Neural cell (in vitro differentiated cells): ENCODE results near the gene NXNL1. TPM values are rescaled to one million over a fixed set of nuclear protein-coding genes. Genes with fewer than 3 reads are reported as not detected.

Experiments
- H2AFZ ChIP-seq: fragments of 200-600, 300-800 bp; sonication (generic), shearing (Covaris generic); 2 replicates; pipeline ENCODE4 v1.6.0; 2014; ENCODE audit warnings: low read depth, mild to moderate bottlenecking, antibody characterized with exemption, low read length, moderate library complexity
- H3F3A ChIP-seq: fragments of 200-600 bp; shearing (Covaris generic); 2 replicates; pipeline ENCODE4 v1.6.1; 2016; ENCODE audit warnings: mild to moderate bottlenecking, moderate library complexity, mixed read lengths, antibody characterized with exemption, low read length; ENCODE audit not compliant: insufficient read depth, poor library complexity, severe bottlenecking
- H3K27ac ChIP-seq: fragments of 200-600, 300-800 bp; sonication (generic), shearing (Covaris generic); 2 replicates; pipeline ENCODE4 v1.5.1; 2014; ENCODE audit warnings: mild to moderate bottlenecking, low read length, moderate library complexity
- H3K27me3 ChIP-seq: fragments of 300-800, 200-600 bp; sonication (generic), shearing (Covaris generic); 2 replicates; pipeline ENCODE4 v1.6.0; 2014; ENCODE audit warnings: mild to moderate bottlenecking, low read depth, low read length, moderate library complexity; ENCODE audit not compliant: insufficient read depth
- H3K36me3 ChIP-seq: fragments of 300-800, 200-600 bp; sonication (generic), shearing (Covaris generic); 2 replicates; pipeline ENCODE4 v1.5.1; 2014; ENCODE audit warnings: mild to moderate bottlenecking, antibody characterized with exemption, low read length, moderate library complexity; ENCODE audit not compliant: insufficient read depth
- H3K4me2 ChIP-seq: fragments of 300-800, 200-600 bp; sonication (generic), shearing (Covaris generic); 2 replicates; pipeline ENCODE4 v1.6.0; 2014; ENCODE audit warnings: mild to moderate bottlenecking, low read length
- H3K4me3 ChIP-seq: fragments of 300-800, 200-600 bp; sonication (generic), shearing (Covaris generic); 2 replicates; pipeline ENCODE4 v1.5.1; 2014; ENCODE audit warnings: mild to moderate bottlenecking, low read length, moderate library complexity
- H3K79me2 ChIP-seq: fragments of 200-600 bp; shearing (Covaris generic); replicated peaks from 2 replicates; pipeline ENCODE4 v1.6.0; 2014; ENCODE audit warnings: mild to moderate bottlenecking, low read length, moderate library complexity; ENCODE audit not compliant: insufficient read depth
- H3K9ac ChIP-seq: fragments of 300-800, 200-600 bp; sonication (generic), shearing (Covaris generic); 2 replicates; pipeline ENCODE4 v1.6.1; 2016; ENCODE audit warnings: mild to moderate bottlenecking, low read length, mixed read lengths
- H3K9me2 ChIP-seq: fragments of 200-600 bp; shearing (Covaris generic); 2 replicates; pipeline ENCODE4 v1.6.1; 2016; ENCODE audit warnings: mild to moderate bottlenecking, low read length, mixed read lengths; ENCODE audit not compliant: insufficient read depth
- H3K9me3 ChIP-seq: fragments of 200-600, 300-800 bp; sonication (generic), shearing (Covaris generic); 2 replicates; pipeline ENCODE4 v1.6.1; 2016; ENCODE audit warnings: mild to moderate bottlenecking, mixed run types, low read length, moderate library complexity, mixed read lengths
- H4K20me1 ChIP-seq: fragments of 200-600 bp; shearing (Covaris generic); 2 replicates; pipeline ENCODE4 v1.6.1; 2016; ENCODE audit warnings: mild to moderate bottlenecking, mixed run types; ENCODE audit not compliant: insufficient read depth
- CTCF ChIP-seq: fragments of 450-650 bp; IDR thresholded peaks from 2 replicates; pipeline ENCODE4 v1.5.1; 2014; ENCODE audit warnings: antibody characterized with exemption, mild to moderate bottlenecking, moderate library complexity; ENCODE audit not compliant: poor library complexity, severe bottlenecking
- EP300 ChIP-seq: fragments of 450-650 bp; conservative IDR thresholded peaks from 2 replicates; pipeline ENCODE4 v1.6.1; 2014; ENCODE audit warnings: antibody characterized with exemption, mild to moderate bottlenecking, moderate library complexity; ENCODE audit not compliant: poor library complexity, severe bottlenecking
- EZH2 ChIP-seq: fragments of 200-600, 300-800 bp; shearing (Covaris generic), sonication (generic); IDR thresholded peaks from 2 replicates; pipeline ENCODE4 v1.6.1; 2014; ENCODE audit warnings: antibody characterized with exemption, low read length, borderline replicate concordance, mild to moderate bottlenecking; ENCODE audit not compliant: insufficient read depth, poor library complexity, severe bottlenecking
- MXI1 ChIP-seq: fragments of 450-650 bp; conservative IDR thresholded peaks from 2 replicates; pipeline ENCODE4 v1.6.1; 2014; ENCODE audit warnings: antibody characterized with exemption, mild to moderate bottlenecking; ENCODE audit not compliant: poor library complexity, severe bottlenecking
- POLR2AphosphoS5 ChIP-seq: IDR thresholded peaks from 2 replicates; pipeline ENCODE4 v1.6.1; 2012
- RAD21 ChIP-seq: fragments of 450-650 bp; conservative IDR thresholded peaks from 2 replicates; pipeline ENCODE4 v1.6.1; 2014; ENCODE audit warnings: antibody characterized with exemption, mild to moderate bottlenecking, moderate library complexity
- REST ChIP-seq: IDR thresholded peaks from 2 replicates; pipeline ENCODE4 v1.6.1; 2012; ENCODE audit warnings: borderline replicate concordance
- SMC3 ChIP-seq: fragments of 450-650 bp; conservative IDR thresholded peaks from 2 replicates; pipeline ENCODE4 v1.6.1; 2014; ENCODE audit warnings: antibody characterized with exemption, mild to moderate bottlenecking, moderate library complexity; ENCODE audit not compliant: poor library complexity
- TAF1 ChIP-seq: IDR thresholded peaks from 2 replicates; pipeline ENCODE4 v1.6.1; 2012; ENCODE audit warnings: low read depth
- polyA plus RNA-seq: library from polyadenylated mRNA; depleted of rRNA; stranded (reverse); fragments of >200 nt; gene quantifications from 2 replicates; pipeline ENCODE4 v1.2.3, GENCODE V29; 2014

The NXNL1 gene
- polyA plus RNA-seq, 1 donor from 2014 or later, result not detected

- Histone ChIP-seq H4K20me1 (no peaks in the 10 kb centered on the region), H2AFZ (no peak overlapping the region), H3K36me3 (no peaks in the 10 kb centered on the region), H3K9me3 (no peaks in the 10 kb centered on the region), H3K4me2 (no peak overlapping the region), H3F3A (no peaks in the 10 kb centered on the region), H3K9me2 (no peaks in the 10 kb centered on the region), H3K4me3 (no peak overlapping the region), H3K27me3 (peaks cover 16% of the 10 kb centered on the region), H3K79me2 (no peaks in the 10 kb centered on the region), H3K27ac (no peak overlapping the region), H3K9ac (no peak overlapping the region)
- TF ChIP-seq RAD21 (no peak), SMC3 (no peak), EP300 (no peak), REST (no peak), TAF1 (no peak), CTCF (no peak), EZH2 (no peak), POLR2AphosphoS5 (no peak), MXI1 (no peak)
Measured at GRCh38 chr19:17457616-17458015, 3.1 kb downstream of the NXNL1 start.

- TF ChIP-seq CTCF (no peak), REST (no peak), POLR2AphosphoS5 (no peak), RAD21 (no peak), EZH2 (no peak), TAF1 (no peak), EP300 (no peak), MXI1 (no peak), SMC3 (no peak)
- no peak overlapping the region for H3K9ac ChIP-seq
- H3K9me3 ChIP-seq, result no peaks in the 10 kb centered on the region
- no peaks in the 10 kb centered on the region for H3K79me2 ChIP-seq
- no peaks in the 10 kb centered on the region for H3F3A ChIP-seq
- no peak overlapping the region for H3K27ac ChIP-seq
- no peaks in the 10 kb centered on the region for H3K36me3 ChIP-seq
- no peak overlapping the region for H3K4me3 ChIP-seq
- H3K9me2 ChIP-seq, result no peaks in the 10 kb centered on the region
- peaks cover 16% of the 10 kb centered on the region for H3K27me3 ChIP-seq
- H3K4me2 ChIP-seq, result no peak overlapping the region
- no peak overlapping the region for H2AFZ ChIP-seq
- no peaks in the 10 kb centered on the region for H4K20me1 ChIP-seq
Measured at GRCh38 chr19:17456127-17456526, 4.6 kb downstream of the NXNL1 start.
